Stimulated activated CD4-positive, alpha-beta T cell treated with anti-CD3 and anti-CD28 coated beads, Interleukin-1b, Interleukin-23, amount 100 ng/mL, for 48 hours (primary cell): ENCODE measurements around the gene RNF19B.

Source experiments
- DNase-seq: peaks from one replicate; pipeline ENCODE4 v3.0.0-alpha.2; 2020

The RNF19B gene

GRCh38 chr1:32900956-32901822, 63.4 kb downstream of the RNF19B start, which contains the start of gene TMEM54:
TSS of gene TMEM54 (minus strand) at chr1:32901389. CDS start at chr1:32901238, 151 bp downstream.
- no peak for DNase-seq

- DNase-seq = no peak
Measured at GRCh38 chr1:32900371-32900955, 64.1 kb downstream of the RNF19B start.

GRCh38 chr1:32899586-32900296, 64.9 kb downstream of the RNF19B start:
- no peak for DNase-seq

GRCh38 chr1:32898958-32899357, 65.7 kb downstream of the RNF19B start:
- DNase-seq = no peak

- DNase-seq = no peak
Measured at GRCh38 chr1:32898056-32898455, 66.6 kb downstream of the RNF19B start.

- DNase-seq = no peak
Measured at GRCh38 chr1:32897082-32898049, 67.2 kb downstream of the RNF19B start.

- DNase-seq = no peak
Measured at GRCh38 chr1:32896451-32896850, 68.2 kb downstream of the RNF19B start.

- DNase-seq = no peak
Measured at GRCh38 chr1:32895325-32896215, 69.0 kb downstream of the RNF19B start.

GRCh38 chr1:32894681-32895080, 69.9 kb downstream of the RNF19B start:
- DNase-seq = no peak

GRCh38 chr1:32894019-32894600, 70.5 kb downstream of the RNF19B start:
- DNase-seq = no peak

- DNase-seq = no peak
Measured at GRCh38 chr1:32893198-32894018, 71.2 kb downstream of the RNF19B start.

GRCh38 chr1:32892368-32893197, 72.0 kb downstream of the RNF19B start:
- peak; percentile 57 for DNase-seq

GRCh38 chr1:32891630-32892029, 73.0 kb downstream of the RNF19B start:
- DNase-seq = no peak

GRCh38 chr1:32891241-32891570, 73.4 kb downstream of the RNF19B start:
- DNase-seq = no peak

GRCh38 chr1:32890516-32891240, 73.9 kb downstream of the RNF19B start:
- DNase-seq = no peak

- DNase-seq = no peak
Measured at GRCh38 chr1:32889731-32890278, 74.8 kb downstream of the RNF19B start.

- DNase-seq = no peak
Measured at GRCh38 chr1:32888677-32889420, 75.8 kb downstream of the RNF19B start.
